Cardiac fibroblast (primary cell): Measurements from ENCODE around the gene PTP4A2.
"Not testable (repeated sequence)": the region's sequence is repeated elsewhere in the genome, so short reads cannot be mapped to it uniquely, and the experiment has no call there.

ENCODE experiments used
- DNase-seq, 2 donors: peaks; one replicate each; pipeline versions ENCODE4 v3.0.0 to v3.0.0-alpha.2; 2010; ENCODE audit warnings: low read depth in 2 of 2
- H3K4me3 ChIP-seq, 2 donors: replicated peaks in 1 of 2; 1 replicate in 1 of 2; 2 replicates in 1 of 2; pipeline ENCODE4 v1.5.1; 2011; ENCODE audit warnings: low read depth in 2 of 2, low read length in 2 of 2, mild to moderate bottlenecking in 2 of 2, moderate library complexity in 1 of 2
- CTCF ChIP-seq: IDR thresholded peaks from one replicate; pipeline ENCODE4 v1.5.1; 2011; ENCODE audit warnings: low read depth, mild to moderate bottlenecking, low read length, inconsistent platforms

PTP4A2 gene

GRCh38 chr1:31901838-31902509 lies 36.2 kb downstream of the PTP4A2 start:
- no peak for DNase-seq
- H3K4me3 ChIP-seq: no peak overlapping the region
- TF ChIP-seq CTCF: no peak

- no peak for DNase-seq
- no peak for TF ChIP-seq CTCF
Measured at GRCh38 chr1:31900790-31901189, 37.4 kb downstream of the PTP4A2 start.

GRCh38 chr1:31897526-31898100 lies 40.6 kb downstream of the PTP4A2 start:
- no peak for DNase-seq
- TF ChIP-seq CTCF: no peak
- no peak overlapping the region for H3K4me3 ChIP-seq

More at GRCh38 chr1:31900790-31901189, 37.4 kb downstream of the PTP4A2 start:
- no peak overlapping the region for H3K4me3 ChIP-seq

- not testable (repeated sequence) for DNase-seq, H3K4me3 ChIP-seq
Measured at GRCh38 chr1:31895474-31896198, 42.5 kb downstream of the PTP4A2 start.

GRCh38 chr1:31891280-31891679 lies 46.9 kb downstream of the PTP4A2 start:
- no peak overlapping the region for H3K4me3 ChIP-seq
- no peak for DNase-seq
- TF ChIP-seq CTCF: no peak

GRCh38 chr1:31888291-31888690 lies 49.9 kb downstream of the PTP4A2 start:
- DNase-seq: no peak
- no peak for TF ChIP-seq CTCF
- no peak overlapping the region for H3K4me3 ChIP-seq

GRCh38 chr1:31886866-31887265 lies 51.3 kb downstream of the PTP4A2 start:
- no peak overlapping the region for H3K4me3 ChIP-seq
- TF ChIP-seq CTCF: no peak
- DNase-seq: peak in 1 of 2 donors; percentile 30
